Mesothelial cell of epicardium (in vitro differentiated cells): ENCODE data around the gene APMAP. TPM values are rescaled to one million over a fixed set of nuclear protein-coding genes. Genes with fewer than 3 reads are reported as not detected.

Experiments
- DNase-seq, 2 experiments: peaks; one replicate each; pipeline ENCODE4 v3.0.0; 2021; ENCODE audit warnings: low spot score in 2 of 2; ENCODE audit not compliant: unreplicated experiment in 2 of 2
- H3K27ac Mint-ChIP-seq: 2 replicates; pipeline ENCODE4 v1.8.0; 2021; ENCODE audit warnings: mixed read lengths
- H3K27me3 Mint-ChIP-seq: 2 replicates; pipeline ENCODE4 v1.8.0; 2021; ENCODE audit warnings: low read depth, mixed read lengths
- H3K36me3 Mint-ChIP-seq: 2 replicates; pipeline ENCODE4 v1.8.0; 2021; ENCODE audit warnings: mixed read lengths
- H3K4me1 Mint-ChIP-seq: 2 replicates; pipeline ENCODE4 v1.8.0; 2021; ENCODE audit warnings: mixed read lengths
- H3K4me3 Mint-ChIP-seq: 2 replicates; pipeline ENCODE4 v1.8.0; 2021; ENCODE audit warnings: mild to moderate bottlenecking, moderate library complexity, mixed read lengths
- H3K9me3 Mint-ChIP-seq: 2 replicates; pipeline ENCODE4 v1.8.0; 2021; ENCODE audit warnings: mixed read lengths
- CTCF ChIP-seq: fragments of 200-600 bp; sonication (generic); IDR thresholded peaks from one replicate; pipeline ENCODE4 v1.5.0; 2021; ENCODE audit warnings: antibody characterized with exemption; ENCODE audit not compliant: unreplicated experiment
- total RNA-seq: library from RNA; stranded (reverse); gene quantifications from 3 replicates; pipeline ENCODE4 v1.2.1, GENCODE V29; 2021

The APMAP gene, protein sequence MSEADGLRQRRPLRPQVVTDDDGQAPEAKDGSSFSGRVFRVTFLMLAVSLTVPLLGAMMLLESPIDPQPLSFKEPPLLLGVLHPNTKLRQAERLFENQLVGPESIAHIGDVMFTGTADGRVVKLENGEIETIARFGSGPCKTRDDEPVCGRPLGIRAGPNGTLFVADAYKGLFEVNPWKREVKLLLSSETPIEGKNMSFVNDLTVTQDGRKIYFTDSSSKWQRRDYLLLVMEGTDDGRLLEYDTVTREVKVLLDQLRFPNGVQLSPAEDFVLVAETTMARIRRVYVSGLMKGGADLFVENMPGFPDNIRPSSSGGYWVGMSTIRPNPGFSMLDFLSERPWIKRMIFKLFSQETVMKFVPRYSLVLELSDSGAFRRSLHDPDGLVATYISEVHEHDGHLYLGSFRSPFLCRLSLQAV
- total RNA-seq = 77.4 to 78.2 TPM (median 78.0 TPM) in 3 replicates

GRCh38 chr20:24992487-24993205 lies at the start of gene APMAP:
Gene APMAP (minus strand): TSS chr20:24992751. CDS start chr20:24992688, 63 bp downstream.
- peaks cover 39% of the 10 kb centered on the region for H3K4me1 Mint-ChIP-seq
- H3K27ac Mint-ChIP-seq = peak within 1 kb of the TSS; percentile 94
- no peaks in the 10 kb centered on the region for H3K36me3 Mint-ChIP-seq
- H3K9me3 Mint-ChIP-seq = no peaks in the 10 kb centered on the region
- H3K4me3 Mint-ChIP-seq = peak within 1 kb of the TSS; percentile 91
- DNase-seq = peak; percentile 85 to 97
- TF ChIP-seq CTCF = no peak
- peaks cover 10% of the 10 kb centered on the region for H3K27me3 Mint-ChIP-seq

GRCh38 chr20:25041813-25042530 lies 49.4 kb upstream of the APMAP start:
- H3K4me3 Mint-ChIP-seq = no peak overlapping the region
- H3K9me3 Mint-ChIP-seq = no peaks in the 10 kb centered on the region
- no peaks in the 10 kb centered on the region for H3K36me3 Mint-ChIP-seq
- H3K27me3 Mint-ChIP-seq = peaks cover 9% of the 10 kb centered on the region
- no peak for TF ChIP-seq CTCF
- no peak overlapping the region for H3K27ac Mint-ChIP-seq
- no peak for DNase-seq
- H3K4me1 Mint-ChIP-seq = peaks cover 10% of the 10 kb centered on the region

DNA sequence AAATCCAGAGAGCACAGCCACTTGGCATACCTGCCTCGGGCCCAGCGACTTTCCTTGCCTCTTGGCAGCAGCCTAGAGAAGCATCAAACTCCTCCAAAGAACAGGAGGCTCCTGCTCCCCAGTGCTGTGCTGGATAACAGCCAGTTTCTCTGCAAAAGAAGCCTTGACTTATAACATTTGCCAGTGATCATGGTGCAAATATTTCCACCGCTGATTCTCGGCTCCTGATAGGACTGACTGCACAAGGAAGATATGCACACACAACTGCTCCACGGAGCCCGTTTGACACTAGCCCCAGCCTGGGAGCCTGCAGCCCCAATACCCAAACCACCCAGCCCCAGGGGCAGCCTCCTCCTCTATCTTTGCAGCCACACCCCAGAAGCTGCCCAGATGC lies 47.9 kb upstream of the APMAP start:
- Mint-ChIP-seq H3K9me3 (no peaks in the 10 kb centered on the region), H3K36me3 (no peaks in the 10 kb centered on the region), H3K27me3 (peaks cover under 1% of the 10 kb centered on the region), H3K4me1 (peaks cover 23% of the 10 kb centered on the region), H3K4me3 (no peak overlapping the region), H3K27ac (no peak overlapping the region)
- no peak for DNase-seq
- no peak for TF ChIP-seq CTCF

DNA sequence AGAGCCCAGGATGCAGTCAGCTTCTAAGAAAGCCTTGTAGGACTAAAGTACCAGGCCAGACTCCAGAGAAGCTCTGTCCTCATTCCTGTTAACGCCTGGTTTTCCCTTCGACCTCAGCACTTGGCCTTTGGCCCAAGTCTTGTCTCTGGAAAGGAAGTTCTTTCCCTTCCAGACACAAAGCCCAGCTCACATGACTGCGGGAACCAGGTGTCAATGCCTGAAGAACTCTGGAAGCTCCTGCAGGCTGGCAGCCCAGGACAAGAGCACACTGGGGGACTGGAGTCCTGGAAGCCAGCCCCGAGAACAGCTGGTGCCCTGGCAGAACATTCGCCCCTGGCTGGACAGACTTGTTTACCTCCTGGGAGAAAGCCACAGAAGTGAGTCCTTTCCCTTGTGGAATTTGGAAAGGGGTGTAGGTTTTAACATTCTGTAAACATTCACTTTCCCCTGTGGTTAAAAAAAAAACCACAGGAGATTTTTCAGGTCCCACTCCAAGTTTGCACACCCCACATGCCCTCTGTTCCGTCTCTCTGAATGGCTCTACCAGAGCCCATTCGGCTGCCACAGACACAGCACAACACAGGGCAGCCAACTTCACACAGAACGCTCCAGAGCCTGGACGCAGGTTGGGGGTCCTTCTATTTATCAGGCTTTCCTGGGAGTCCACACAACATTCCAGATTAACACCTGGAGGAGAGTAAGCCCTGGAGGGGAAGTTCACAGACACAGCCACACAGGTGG lies 47.3 kb upstream of the APMAP start:
- no peak for DNase-seq
- TF ChIP-seq CTCF = no peak
- peak overlapping the region; percentile 34 for H3K27ac Mint-ChIP-seq
- no peaks in the 10 kb centered on the region for H3K36me3 Mint-ChIP-seq
- no peaks in the 10 kb centered on the region for H3K9me3 Mint-ChIP-seq
- no peak overlapping the region for H3K4me3 Mint-ChIP-seq
- no peaks in the 10 kb centered on the region for H3K27me3 Mint-ChIP-seq
- H3K4me1 Mint-ChIP-seq = peaks cover 23% of the 10 kb centered on the region

DNA sequence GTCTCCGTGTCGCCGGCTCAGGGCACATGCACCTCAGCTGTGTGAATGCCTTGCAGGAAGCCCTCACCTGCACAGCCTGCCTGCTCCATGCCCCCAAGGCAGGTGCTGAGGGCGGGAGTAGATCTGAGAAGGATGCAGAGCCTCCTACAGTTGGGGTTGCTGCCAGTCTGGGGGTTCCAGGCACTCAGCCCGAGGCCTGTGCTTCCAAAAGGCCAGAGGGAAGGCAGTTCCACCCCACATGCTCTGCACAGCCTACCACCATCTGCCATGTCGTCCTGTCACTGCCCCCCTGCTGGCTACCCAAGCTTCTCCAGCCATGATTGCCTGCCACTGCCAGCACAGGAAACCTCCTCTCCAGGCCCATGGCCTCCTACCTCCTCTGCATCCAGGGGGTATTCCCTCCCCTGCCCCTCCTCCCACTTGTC lies 46.1 kb upstream of the APMAP start:
- no peak for TF ChIP-seq CTCF
- H3K4me1 Mint-ChIP-seq = peaks cover 29% of the 10 kb centered on the region
- no peak overlapping the region for H3K27ac Mint-ChIP-seq
- H3K4me3 Mint-ChIP-seq = no peak overlapping the region
- no peaks in the 10 kb centered on the region for H3K9me3 Mint-ChIP-seq
- no peaks in the 10 kb centered on the region for H3K27me3 Mint-ChIP-seq
- DNase-seq = no peak
- H3K36me3 Mint-ChIP-seq = no peaks in the 10 kb centered on the region
